Measurements from ENCODE around the gene DSCAM. TPM values are rescaled to one million over a fixed set of nuclear protein-coding genes. Genes with fewer than 3 reads are reported as not detected.

Gene DSCAM
- total RNA-seq, 2 experiments from 2014 or later, result not detected

- Mint-ChIP-seq H3K4me3 (no peak overlapping the region), H3K27ac (no peak overlapping the region), H3K27me3 (peaks cover 1% of the 10 kb centered on the region), H3K9me3 (peaks cover 2% of the 10 kb centered on the region), H3K36me3 (ENCODE audit: low read depth) (no peaks in the 10 kb centered on the region), H3K4me1 (ENCODE audit: low read depth) (no peaks in the 10 kb centered on the region)
- intact Hi-C loops (cut with micrococcal nuclease), result no loop called here
- TF ChIP-seq CTCF (IDR thresholded peaks at IDR 0.05), result no peak
- no peak for DNase-seq
- no peak for ATAC-seq
- ChIA-PET POLR2A (no interaction called here), CTCF (interaction anchor here (1.0 kb wide), 1 partner anchor 91 kb away, joined by 3 read pairs; no protein-coding TSS in a partner anchor)
Observed at GRCh38 chr21:40052276-40052675, 794.7 kb downstream of the DSCAM start.

GRCh38 chr21:40051801-40052200, 795.2 kb downstream of the DSCAM start:
- Mint-ChIP-seq H3K27me3 (peaks cover 1% of the 10 kb centered on the region), H3K4me1 (ENCODE audit: low read depth) (no peaks in the 10 kb centered on the region), H3K4me3 (no peak overlapping the region), H3K27ac (no peak overlapping the region), H3K9me3 (peaks cover 2% of the 10 kb centered on the region), H3K36me3 (ENCODE audit: low read depth) (no peaks in the 10 kb centered on the region)
- DNase-seq (no peak), ATAC-seq (no peak)
- intact Hi-C loops (cut with micrococcal nuclease), result no loop called here
- ChIA-PET POLR2A (no interaction called here), CTCF (interaction anchor here (1.0 kb wide), 1 partner anchor 91 kb away, joined by 3 read pairs; no protein-coding TSS in a partner anchor)
- TF ChIP-seq CTCF (IDR thresholded peaks at IDR 0.05), result no peak

GRCh38 chr21:40049931-40050290, 797.0 kb downstream of the DSCAM start:
- ATAC-seq (no peak), DNase-seq (no peak)
- CTCF ChIA-PET, result no interaction called here

GRCh38 chr21:40049031-40049930, 797.7 kb downstream of the DSCAM start:
- H3K9me3 Mint-ChIP-seq, result peaks cover 2% of the 10 kb centered on the region
- no peaks in the 10 kb centered on the region for H3K4me1 Mint-ChIP-seq (ENCODE audit: low read depth)
- POLR2A ChIA-PET, result no interaction called here
- no peak overlapping the region for H3K27ac Mint-ChIP-seq
- CTCF ChIA-PET, result no interaction called here
- ATAC-seq (no peak), DNase-seq (no peak)
- no peak overlapping the region for H3K4me3 Mint-ChIP-seq
- TF ChIP-seq CTCF (IDR thresholded peaks at IDR 0.05), result no peak
- H3K27me3 Mint-ChIP-seq, result no peaks in the 10 kb centered on the region
- intact Hi-C loops (cut with micrococcal nuclease), result no loop called here
- H3K36me3 Mint-ChIP-seq (ENCODE audit: low read depth), result no peaks in the 10 kb centered on the region

More at GRCh38 chr21:40049931-40050290, 797.0 kb downstream of the DSCAM start:
- no peak for TF ChIP-seq CTCF (IDR thresholded peaks at IDR 0.05)
- Mint-ChIP-seq H3K27ac (no peak overlapping the region), H3K9me3 (peaks cover 2% of the 10 kb centered on the region), H3K27me3 (peaks cover 1% of the 10 kb centered on the region), H3K4me1 (ENCODE audit: low read depth) (no peaks in the 10 kb centered on the region), H3K4me3 (no peak overlapping the region), H3K36me3 (ENCODE audit: low read depth) (no peaks in the 10 kb centered on the region)
- POLR2A ChIA-PET, result no interaction called here
- intact Hi-C loops (cut with micrococcal nuclease), result no loop called here

- no peak overlapping the region for H3K27ac Mint-ChIP-seq
- intact Hi-C loops (cut with micrococcal nuclease), result no loop called here
- no peak for ATAC-seq
- no peak for TF ChIP-seq CTCF (IDR thresholded peaks at IDR 0.05)
- no peak for DNase-seq
- no peaks in the 10 kb centered on the region for H3K27me3 Mint-ChIP-seq
- ChIA-PET CTCF (no interaction called here), POLR2A (no interaction called here)
- no peak overlapping the region for H3K4me3 Mint-ChIP-seq
- H3K36me3 Mint-ChIP-seq (ENCODE audit: low read depth), result no peaks in the 10 kb centered on the region
- no peaks in the 10 kb centered on the region for H3K9me3 Mint-ChIP-seq
- H3K4me1 Mint-ChIP-seq (ENCODE audit: low read depth), result no peaks in the 10 kb centered on the region
Observed at GRCh38 chr21:40047993-40048730, 798.8 kb downstream of the DSCAM start.

All from activated CD8-positive, alpha-beta T cell treated with anti-CD3 and anti-CD28 coated beads for 36 hours (primary cell).